Fibroblast of lung (primary cell): ENCODE results near the gene OSCAR.

Experiments used
- CTCF ChIP-seq, 2 donors: IDR thresholded peaks in 1 of 2; conservative IDR thresholded peaks in 1 of 2; 1 replicate in 1 of 2; 2 replicates in 1 of 2; pipeline ENCODE4 v1.5.1; 2011 to 2012; ENCODE audit warnings: low read length in 2 of 2, control low read depth in 1 of 2, inconsistent platforms in 1 of 2, low read depth in 1 of 2, mild to moderate bottlenecking in 1 of 2
- EZH2 ChIP-seq: IDR thresholded peaks from 2 replicates; pipeline ENCODE4 v1.5.1; 2012; ENCODE audit warnings: low read length, control low read depth, mild to moderate bottlenecking; ENCODE audit errors: missing control alignments

- no peak for TF ChIP-seq CTCF (conservative IDR thresholded peaks at IDR 0.05 in 1 of 2, IDR thresholded peaks at IDR 0.05 in 1 of 2; ENCODE audit: low read depth in 1 of 2, low read length in 2 of 2)
- no peak for TF ChIP-seq EZH2
Measured at GRCh38 chr19:54136864-54137698, 36.5 kb upstream of the OSCAR start.
